Upper lobe of left lung (tissue), 6 donors: ENCODE results near the gene RHBDF2. TPM values are rescaled to one million over a fixed set of nuclear protein-coding genes. Genes with fewer than 3 reads are reported as not detected.
A peak's percentile ranks its signal among the peaks of the same experiment; 100 is the strongest.

ENCODE experiments used
- ATAC-seq, 2 donors: fragments of 200-7000 bp; cut with Tn5 transposase; one replicate each; pipeline ENCODE4 v1.9.1; 2022; ENCODE audit warnings: mild to moderate bottlenecking in 2 of 2, moderate library complexity in 2 of 2; ENCODE audit not compliant: low FRiP score in 2 of 2
- DNase-seq, 2 donors: peaks; one replicate each; pipeline ENCODE4 v3.0.0-alpha.2; 2019 to 2020
- H3K27ac ChIP-seq, 4 donors: fragments of 200-600 bp; sonication (generic); one replicate each; pipeline ENCODE4 v1.5.1; 2016 to 2019
- H3K27me3 ChIP-seq, 4 donors: fragments of 200-600 bp; sonication (generic); one replicate each; pipeline ENCODE4 v1.5.1; 2017 to 2019
- H3K36me3 ChIP-seq, 4 donors: fragments of 200-600 bp; sonication (generic); one replicate each; pipeline ENCODE4 v1.5.1; 2016 to 2019
- H3K4me1 ChIP-seq, 4 donors: fragments of 200-600 bp; sonication (generic); one replicate each; pipeline ENCODE4 v1.5.1; 2018 to 2019
- H3K4me3 ChIP-seq, 4 donors: fragments of 200-600 bp; sonication (generic); one replicate each; pipeline ENCODE4 v1.5.1; 2017 to 2019; ENCODE audit warnings: mild to moderate bottlenecking in 2 of 4, moderate library complexity in 1 of 4
- H3K9me3 ChIP-seq, 4 donors: fragments of 200-600 bp; sonication (generic); one replicate each; pipeline ENCODE4 v1.5.1; 2018 to 2019
- CTCF ChIP-seq, 6 experiments: fragments of 450-650 bp in 4 of 6; fragments of 200-600 bp in 2 of 6; sonication (generic) in 2 of 6; IDR thresholded peaks; one replicate each; pipeline ENCODE4 v1.5.1; 2016 to 2019; ENCODE audit warnings: antibody characterized with exemption in 6 of 6
- EP300 ChIP-seq, 4 donors: sonication (generic); formaldehyde crosslinking; IDR thresholded peaks; one replicate each; pipeline ENCODE4 v1.5.1; 2017; ENCODE audit warnings: antibody characterized with exemption in 4 of 4, control low read depth in 2 of 4
- POLR2A ChIP-seq, 4 donors: fragments of 450-650 bp; IDR thresholded peaks; one replicate each; pipeline ENCODE4 v1.5.1; 2016 to 2017; ENCODE audit warnings: antibody characterized with exemption in 4 of 4, mild to moderate bottlenecking in 2 of 4
- POLR2AphosphoS5 ChIP-seq, 2 donors: sonication (generic); formaldehyde crosslinking; IDR thresholded peaks; one replicate each; pipeline ENCODE4 v1.5.1; 2017; ENCODE audit warnings: antibody characterized with exemption in 2 of 2
- WGBS, 2 donors: methylation state at CpG; one replicate each; pipeline ENCODE4 v1.1.5; 2017 to 2018; 5-methylcytosine and 5-hydroxymethylcytosine counted together
- total RNA-seq, 6 donors: library from RNA; depleted of rRNA in 4 of 6; stranded (reverse); fragments of >200 nt in 4 of 6; gene quantifications; one replicate each; pipeline versions ENCODE4 v1.1.0 to v1.2.1, GENCODE V29; 2016 to 2021
- donor health status: DM: no; HTN: no; CAD: no; lungs with moderate emphysema.
- donor health status: DM: no; HTN: yes; CAD: no; lungs with severe emphysema.

RHBDF2 gene
- total RNA-seq, 6 donors from 2014 or later = 34.3 to 137 (median 47.6) TPM

GRCh38 chr17:76476736-76477135 lies 24.5 kb downstream of the RHBDF2 start:
- no peak for TF ChIP-seq EP300 (IDR thresholded peaks at IDR 0.05)
- TF ChIP-seq POLR2AphosphoS5 (IDR thresholded peaks at IDR 0.05) = no peak
- TF ChIP-seq POLR2A (IDR thresholded peaks at IDR 0.05) = no peak
- no peak for TF ChIP-seq CTCF (IDR thresholded peaks at IDR 0.05)
- Histone ChIP-seq H3K4me1 (no peaks in the 10 kb centered on the region), H3K36me3 (peaks cover 5 to 73% (median 58%) of the 10 kb centered on the region in 4 donors), H3K27ac (no peak overlapping the region), H3K9me3 (no peaks in the 10 kb centered on the region), H3K27me3 (no peaks in the 10 kb centered on the region), H3K4me3 (no peak overlapping the region)
- DNase-seq (peak in 1 of 2 donors; percentile 79), ATAC-seq (no peak)
- WGBS, 2 donors = 92 to 98% methylated on average over 9 to 20 of the region's 20 CpGs

GRCh38 chr17:76475302-76475701 lies 25.9 kb downstream of the RHBDF2 start:
- WGBS, 2 donors = 97 to 100% methylated on average over 6 of the region's 6 CpGs
- TF ChIP-seq POLR2AphosphoS5 (IDR thresholded peaks at IDR 0.05) (no peak), POLR2A (IDR thresholded peaks at IDR 0.05) (no peak), EP300 (IDR thresholded peaks at IDR 0.05) (no peak)
- Histone ChIP-seq H3K27me3 (no peaks in the 10 kb centered on the region), H3K4me1 (no peaks in the 10 kb centered on the region), H3K4me3 (no peak overlapping the region), H3K36me3 (peaks cover 9 to 83% (median 56%) of the 10 kb centered on the region in 4 donors), H3K9me3 (no peaks in the 10 kb centered on the region), H3K27ac (no peak overlapping the region)
- no peak for ATAC-seq
- DNase-seq = no peak

DNA sequence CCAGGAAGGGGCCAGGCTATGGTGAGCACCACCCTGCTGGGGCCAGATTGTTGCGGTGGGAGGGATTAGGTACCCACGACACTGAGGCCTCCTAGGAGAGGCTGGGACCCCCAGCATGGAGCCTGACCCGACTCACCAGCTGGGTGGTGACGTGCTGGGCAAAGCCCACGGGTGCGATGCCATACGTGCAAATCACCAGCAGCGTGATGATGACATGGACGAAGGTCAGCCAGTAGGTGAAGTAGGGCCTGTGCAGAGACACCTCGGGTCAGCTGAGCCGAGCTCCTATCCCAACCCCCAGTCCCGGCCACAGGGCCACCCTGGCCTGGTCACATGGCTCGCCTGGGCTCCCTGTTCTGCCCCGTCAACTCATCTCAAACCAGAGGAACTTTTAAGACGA lies 26.3 kb downstream of the RHBDF2 start:
- Histone ChIP-seq H3K4me1 (no peaks in the 10 kb centered on the region), H3K4me3 (no peak overlapping the region), H3K36me3 (peaks cover 9 to 84% (median 54%) of the 10 kb centered on the region in 4 donors), H3K27me3 (no peaks in the 10 kb centered on the region), H3K9me3 (no peaks in the 10 kb centered on the region), H3K27ac (no peak overlapping the region)
- DNase-seq = no peak
- whole genome bisulfite sequencing, 2 donors = 94% methylated on average over 15 of the region's 15 CpGs
- TF ChIP-seq POLR2A (IDR thresholded peaks at IDR 0.05) (no peak), CTCF (IDR thresholded peaks at IDR 0.05) (no peak), POLR2AphosphoS5 (IDR thresholded peaks at IDR 0.05) (no peak), EP300 (IDR thresholded peaks at IDR 0.05) (no peak)
- no peak for ATAC-seq

GRCh38 chr17:76474238-76474637 lies 27.0 kb downstream of the RHBDF2 start:
- Histone ChIP-seq H3K27ac (no peak overlapping the region), H3K4me1 (no peaks in the 10 kb centered on the region), H3K27me3 (no peaks in the 10 kb centered on the region), H3K36me3 (peaks cover 9 to 80% (median 52%) of the 10 kb centered on the region in 4 donors), H3K4me3 (no peak overlapping the region), H3K9me3 (no peaks in the 10 kb centered on the region)
- DNase-seq (no peak), ATAC-seq (no peak)
- TF ChIP-seq POLR2AphosphoS5 (IDR thresholded peaks at IDR 0.05) (no peak), EP300 (IDR thresholded peaks at IDR 0.05) (no peak), POLR2A (IDR thresholded peaks at IDR 0.05) (no peak), CTCF (IDR thresholded peaks at IDR 0.05) (no peak)
- 93 to 100% methylated on average over 4 to 14 of the region's 14 CpGs for WGBS, 2 donors

DNA sequence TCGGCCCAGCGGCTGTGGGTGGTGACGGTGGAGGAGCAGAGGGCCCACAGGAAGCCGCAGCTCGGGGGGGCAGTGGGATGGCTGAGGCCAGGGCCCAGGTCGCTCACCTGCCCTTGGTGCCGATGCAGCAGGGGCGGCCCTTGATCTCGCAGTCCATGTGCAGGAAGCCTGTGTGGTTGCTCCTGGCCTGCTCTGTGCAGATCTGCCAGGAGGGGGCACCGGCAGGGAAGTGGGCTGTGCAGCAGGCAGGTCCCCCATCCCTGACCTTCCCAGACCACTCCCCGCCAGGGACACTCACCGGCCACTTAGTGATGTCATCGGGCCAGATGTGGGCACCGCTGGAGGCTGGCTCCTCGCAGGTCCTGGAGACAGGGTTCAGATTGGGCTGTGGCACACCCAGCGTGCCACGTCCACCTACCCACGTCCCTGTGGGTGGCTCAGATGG lies 27.7 kb downstream of the RHBDF2 start:
- Histone ChIP-seq H3K27me3 (no peaks in the 10 kb centered on the region), H3K9me3 (no peaks in the 10 kb centered on the region), H3K4me1 (no peaks in the 10 kb centered on the region), H3K36me3 (peaks cover 9 to 73% (median 45%) of the 10 kb centered on the region in 4 donors), H3K27ac (no peak overlapping the region), H3K4me3 (no peak overlapping the region)
- DNase-seq = peak in 1 of 2 donors; percentile 77
- no peak for TF ChIP-seq POLR2AphosphoS5 (IDR thresholded peaks at IDR 0.05)
- no peak for TF ChIP-seq EP300 (IDR thresholded peaks at IDR 0.05)
- TF ChIP-seq CTCF (IDR thresholded peaks at IDR 0.05) = peak in 3 of 6 experiments; percentile 11 to 28 (median 16)
- TF ChIP-seq POLR2A (IDR thresholded peaks at IDR 0.05) = no peak
- peak in 1 of 2 donors; percentile 4 for ATAC-seq
- WGBS, 2 donors = 87 to 100% methylated on average over 4 to 16 of the region's 18 CpGs
